Left lung (tissue), 10 donors: ENCODE measurements around the gene CYB5D1. TPM values are rescaled to one million over a fixed set of nuclear protein-coding genes. Genes with fewer than 3 reads are reported as not detected.

Source experiments
- ATAC-seq: fragments of 200-7000 bp; cut with Tn5 transposase; one replicate; pipeline ENCODE4 v1.9.1; 2020; ENCODE audit warnings: moderate library complexity
- DNase-seq, 4 donors: peaks; one replicate each; pipeline ENCODE4 v3.0.0-alpha.2; 2013 to 2020
- H3K27ac ChIP-seq, 2 donors: fragments of 200-600 bp; sonication (generic) in 1 of 2; one replicate each; pipeline versions ENCODE4 v1.5.0 to v1.8.0; 2020 to 2021
- H3K27me3 ChIP-seq, 2 donors: fragments of 200-600 bp; sonication (generic) in 1 of 2; one replicate each; pipeline versions ENCODE4 v1.5.0 to v1.8.0; 2020 to 2021
- H3K36me3 ChIP-seq, 2 donors: fragments of 200-600 bp; sonication (generic) in 1 of 2; one replicate each; pipeline versions ENCODE4 v1.5.0 to v1.8.0; 2020 to 2021
- H3K4me1 ChIP-seq, 2 donors: fragments of 200-600 bp; one replicate each; pipeline ENCODE4 v1.8.0; 2021
- H3K4me3 ChIP-seq, 2 donors: fragments of 200-600 bp; sonication (generic) in 1 of 2; one replicate each; pipeline versions ENCODE4 v1.5.0 to v1.8.0; 2020 to 2021; ENCODE audit warnings: mild to moderate bottlenecking in 1 of 2
- H3K9me3 ChIP-seq, 2 donors: fragments of 200-600 bp; sonication (generic) in 1 of 2; one replicate each; pipeline versions ENCODE4 v1.5.0 to v1.8.0; 2020 to 2021
- CTCF ChIP-seq, 2 donors: fragments of 200-600 bp; sonication (generic) in 1 of 2; IDR thresholded peaks; one replicate each; pipeline versions ENCODE4 v1.5.0 to v1.8.0; 2021; ENCODE audit warnings: antibody characterized with exemption in 2 of 2
- intact Hi-C, 2 donors: fragments of 100-400 bp; cut with DNase I; formaldehyde crosslinking; loops; one replicate each; pipeline versions ENCODE4 v1.11.2 to v1.14.2; 2022
- polyA plus RNA-seq, 6 donors: library from polyadenylated mRNA; unstranded; fragments of 120-200 nt; gene quantifications; one replicate each; pipeline ENCODE4 v1.2.1, GENCODE V29; 2013; ENCODE audit not compliant: insufficient read length in 6 of 6
- total RNA-seq, 2 donors: library from RNA; stranded (reverse); fragmentation: NEBNext Ultra II Directional; extraction: Animal tissue kit (Norgen Biotek cat#: 25700); gene quantifications; one replicate each; pipeline ENCODE4 v1.2.1, GENCODE V29; 2021
- donor health status: DM: no; HTN: yes; CAD: no.
- donor health status: DM: no; HTN: no; CAD: no.

The CYB5D1 gene
- total and polyA plus RNA-seq, 8 donors: 9.8 to 25.8 (median 19.2) TPM

- Histone ChIP-seq H3K27me3 (no peaks in the 10 kb centered on the region), H3K4me3 (peak overlapping the region; percentile 63 to 82), H3K9me3 (no peaks in the 10 kb centered on the region), H3K4me1 (peaks cover 12 to 47% of the 10 kb centered on the region in 2 donors), H3K36me3 (peaks cover 0 to 55% of the 10 kb centered on the region in 2 donors), H3K27ac (peak overlapping the region; percentile 99 to 100)
- no peak for DNase-seq
- no peak for TF ChIP-seq CTCF (IDR thresholded peaks at IDR 0.05)
- intact Hi-C loops: no loop called here
- no peak for ATAC-seq
Measured at GRCh38 chr17:7845359-7846062, 12.3 kb upstream of the CYB5D1 start.

GRCh38 chr17:7846063-7846735 is 11.6 kb upstream of the CYB5D1 start:
- peaks cover 7 to 47% of the 10 kb centered on the region in 2 donors for H3K4me1 ChIP-seq
- H3K27me3 ChIP-seq: no peaks in the 10 kb centered on the region
- H3K4me3 ChIP-seq: peak overlapping the region in 1 of 2 donors; percentile 82
- DNase-seq: no peak
- peaks cover 0 to 62% of the 10 kb centered on the region in 2 donors for H3K36me3 ChIP-seq
- no peaks in the 10 kb centered on the region for H3K9me3 ChIP-seq
- ATAC-seq: no peak
- no peak for TF ChIP-seq CTCF (IDR thresholded peaks at IDR 0.05)
- no peak overlapping the region for H3K27ac ChIP-seq
- intact Hi-C loops: no loop called here

GRCh38 chr17:7846765-7847661 is 10.8 kb upstream of the CYB5D1 start:
- no peak for ATAC-seq
- no peak for TF ChIP-seq CTCF (IDR thresholded peaks at IDR 0.05)
- DNase-seq: peak in 1 of 4 donors; percentile 37
- no peak overlapping the region for H3K4me3 ChIP-seq
- H3K36me3 ChIP-seq: peaks cover 0 to 70% of the 10 kb centered on the region in 2 donors
- H3K4me1 ChIP-seq: peaks cover 7 to 52% of the 10 kb centered on the region in 2 donors
- H3K27me3 ChIP-seq: no peaks in the 10 kb centered on the region
- no peak overlapping the region for H3K27ac ChIP-seq
- no peaks in the 10 kb centered on the region for H3K9me3 ChIP-seq
- intact Hi-C loops: no loop called here

- no peak for TF ChIP-seq CTCF (IDR thresholded peaks at IDR 0.05)
- peaks cover 0 to 82% of the 10 kb centered on the region in 2 donors for H3K36me3 ChIP-seq
- no peak overlapping the region for H3K4me3 ChIP-seq
- intact Hi-C loops: no loop called here
- DNase-seq: no peak
- H3K27ac ChIP-seq: no peak overlapping the region
- no peaks in the 10 kb centered on the region for H3K27me3 ChIP-seq
- H3K4me1 ChIP-seq: peaks cover 9 to 58% of the 10 kb centered on the region in 2 donors
- ATAC-seq: no peak
- no peaks in the 10 kb centered on the region for H3K9me3 ChIP-seq
Measured at GRCh38 chr17:7848131-7848579, 9.6 kb upstream of the CYB5D1 start.
